ENCODE results near the gene CYP4Z1. TPM values are rescaled to one million over a fixed set of nuclear protein-coding genes. Genes with fewer than 3 reads are reported as not detected.

CYP4Z1 gene
- total and polyA plus RNA-seq, 9 of the 15 experiments (the other 6 are each of a cell fraction or from before 2014, with no cell fraction given) = not detected

- Histone ChIP-seq H3K27ac (ENCODE audit: extremely low read depth, low read depth, low read length) (no peak within 1 kb of the TSS), H3K9me3 (replicated peaks; ENCODE audit: control insufficient read depth, insufficient read depth, low read depth, low read length) (no peaks in the 10 kb centered on the region), H2AFZ (ENCODE audit: low read depth, low read length) (no peak within 1 kb of the TSS), H3K79me2 (ENCODE audit: control insufficient read depth, insufficient read depth, low read length) (no peaks in the 10 kb centered on the region), H3K27me3 (ENCODE audit: control insufficient read depth in 2 of 2, insufficient read depth in 2 of 2, low read length in 2 of 2) (no peaks in the 10 kb centered on the region; a peak in 2 of 5 replicates), H3K4me2 (ENCODE audit: insufficient read depth, low read length) (no peak within 1 kb of the TSS), H3K9me1 (ENCODE audit: control insufficient read depth, insufficient read depth, low read length) (no peaks in the 10 kb centered on the region), H3K4me3 (no peak within 1 kb of the TSS), H3K9ac (ENCODE audit: insufficient read depth in 1 of 2, low read depth in 2 of 2, low read length in 2 of 2) (no peak within 1 kb of the TSS), H4K20me1 (replicated peaks; ENCODE audit: control insufficient read depth, insufficient read depth, low read length) (no peaks in the 10 kb centered on the region), H3K36me3 (ENCODE audit: control insufficient read depth, insufficient read depth, low read length) (no peaks in the 10 kb centered on the region), H3K4me1 (replicated peaks in 1 of 2; ENCODE audit: control insufficient read depth in 2 of 2, insufficient read depth in 2 of 2, low read length in 2 of 2) (no peaks in the 10 kb centered on the region; a peak in 1 of 5 replicates)
- ATAC-seq (no peak; the same call in 1 of the 3 replicates), DNase-seq (ENCODE audit: extremely low read depth in 1 of 4, low spot score in 3 of 4) (no peak), FAIRE-seq (no peak)
- ChIA-PET CTCF (ENCODE audit: low intra/inter-chr PET ratio) (no interaction called here), POLR2A (no interaction called here)
- BruUV-seq (replicated peaks) = no TSS peak
- WGBS (ENCODE audit: insufficient coverage, low coverage, missing lambda C conversion rate) = 0% methylated on average over 4 of the region's 4 CpGs
- intact Hi-C loops (cut with micrococcal nuclease) (no loop called here), in situ Hi-C loops (cut with MboI) (no loop called here)
- TF ChIP-seq TBP (optimal IDR thresholded peaks at IDR 0.05; ENCODE audit: low read depth, low read length) = no peak
- no peak for TF ChIP-seq TCF7 (IDR thresholded peaks at IDR 0.05; ENCODE audit: borderline replicate concordance)
- TF ChIP-seq ARID2 (IDR thresholded peaks at IDR 0.05) = no peak
- no peak for TF ChIP-seq SETDB1 (IDR thresholded peaks at IDR 0.05; ENCODE audit: low read length)
- TF ChIP-seq RFX7 (CRISPR knock-in tag; IDR thresholded peaks at IDR 0.05) = no peak
- TF ChIP-seq, protein P1, sequence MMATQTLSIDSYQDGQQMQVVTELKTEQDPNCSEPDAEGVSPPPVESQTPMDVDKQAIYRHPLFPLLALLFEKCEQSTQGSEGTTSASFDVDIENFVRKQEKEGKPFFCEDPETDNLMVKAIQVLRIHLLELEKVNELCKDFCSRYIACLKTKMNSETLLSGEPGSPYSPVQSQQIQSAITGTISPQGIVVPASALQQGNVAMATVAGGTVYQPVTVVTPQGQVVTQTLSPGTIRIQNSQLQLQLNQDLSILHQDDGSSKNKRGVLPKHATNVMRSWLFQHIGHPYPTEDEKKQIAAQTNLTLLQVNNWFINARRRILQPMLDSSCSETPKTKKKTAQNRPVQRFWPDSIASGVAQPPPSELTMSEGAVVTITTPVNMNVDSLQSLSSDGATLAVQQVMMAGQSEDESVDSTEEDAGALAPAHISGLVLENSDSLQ (IDR thresholded peaks at IDR 0.05) = no peak
- TF ChIP-seq ZBTB7A (IDR thresholded peaks at IDR 0.05; ENCODE audit: borderline replicate concordance, control insufficient read depth, low read depth, low read length) = no peak
- TF ChIP-seq XRCC4 (IDR thresholded peaks at IDR 0.05; ENCODE audit: extremely low read depth, insufficient read depth, insufficient read length) = no peak
- no peak for TF ChIP-seq ZNF140 (CRISPR knock-in tag; IDR thresholded peaks at IDR 0.05)
- TF ChIP-seq GATAD2A (IDR thresholded peaks at IDR 0.05) = no peak
- no peak for TF ChIP-seq TRIM24 (IDR thresholded peaks at IDR 0.05)
- TF ChIP-seq ZNF224 (CRISPR knock-in tag; IDR thresholded peaks at IDR 0.05) = no peak
These were observed 70.2 kb downstream of the CYP4Z1 start, which contains the start of gene CYP4A22 for GRCh38 chr1:47137198-47137597. Gene CYP4A22 (plus strand): TSS chr1:47137441. CDS start chr1:47137486, 45 bp downstream.
